ENCODE results near the gene ZBED4. TPM values are rescaled to one million over a fixed set of nuclear protein-coding genes. Genes with fewer than 3 reads are reported as not detected.

ZBED4 gene
- total and polyA plus RNA-seq, 4 donors: 2.1 to 10.3 (median 4.8) TPM

DNA sequence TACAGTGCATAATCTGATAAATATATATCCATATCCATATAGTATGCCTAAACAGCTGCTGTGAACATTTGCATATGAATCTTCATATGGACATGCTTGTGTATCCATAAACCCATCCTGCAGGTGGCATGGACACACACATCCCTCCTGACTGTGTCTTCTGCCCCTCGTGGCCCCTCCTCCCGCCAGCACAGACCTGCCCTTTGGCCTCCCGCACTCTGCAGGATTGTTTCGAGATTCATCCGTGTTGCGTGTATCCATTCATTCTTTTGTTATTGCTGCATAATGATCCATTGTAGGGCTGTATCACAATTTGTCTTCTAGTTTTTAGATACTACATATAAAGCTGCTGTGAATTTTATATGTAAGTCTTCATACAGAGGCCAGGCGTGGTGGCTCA lies 24.0 kb downstream of the ZBED4 start:
- DNase-seq (ENCODE audit: low spot score): no peak
- H3K36me3 ChIP-seq (ENCODE audit: control insufficient read depth in 4 of 4, insufficient read depth in 3 of 4, low read depth in 1 of 4, low read length in 3 of 4): no peaks in the 10 kb centered on the region

GRCh38 chr22:49878206-49878605 lies 24.6 kb downstream of the ZBED4 start:
- WGBS: 98% methylated on average over 8 of the region's 8 CpGs
- Histone ChIP-seq H3K27me3 (ENCODE audit: control insufficient read depth in 4 of 4, insufficient read depth in 4 of 4, low read length in 3 of 4) (no peaks in the 10 kb centered on the region), H3K27ac (ENCODE audit: low read depth in 1 of 2, low read length in 2 of 2) (no peak overlapping the region), H3K4me3 (ENCODE audit: low read depth in 1 of 3, low read length in 3 of 3) (no peak overlapping the region), H3K4me1 (ENCODE audit: control insufficient read depth in 4 of 4, insufficient read depth in 4 of 4, low read length in 3 of 4) (peaks cover 0 to 3% (median 0%) of the 10 kb centered on the region in 4 donors), H3K36me3 (ENCODE audit: control insufficient read depth in 4 of 4, insufficient read depth in 3 of 4, low read depth in 1 of 4, low read length in 3 of 4) (no peaks in the 10 kb centered on the region), H3K9me3 (ENCODE audit: control insufficient read depth in 4 of 4, low read length in 3 of 4) (peaks cover 0 to 3% (median 0%) of the 10 kb centered on the region in 4 donors), H3K9ac (ENCODE audit: low read depth in 1 of 2, low read length in 2 of 2) (no peak overlapping the region)
- no peak for DNase-seq (ENCODE audit: low spot score)
- no peak for TF ChIP-seq NR2F2 (IDR thresholded peaks at IDR 0.05)
- TF ChIP-seq, protein P1, sequence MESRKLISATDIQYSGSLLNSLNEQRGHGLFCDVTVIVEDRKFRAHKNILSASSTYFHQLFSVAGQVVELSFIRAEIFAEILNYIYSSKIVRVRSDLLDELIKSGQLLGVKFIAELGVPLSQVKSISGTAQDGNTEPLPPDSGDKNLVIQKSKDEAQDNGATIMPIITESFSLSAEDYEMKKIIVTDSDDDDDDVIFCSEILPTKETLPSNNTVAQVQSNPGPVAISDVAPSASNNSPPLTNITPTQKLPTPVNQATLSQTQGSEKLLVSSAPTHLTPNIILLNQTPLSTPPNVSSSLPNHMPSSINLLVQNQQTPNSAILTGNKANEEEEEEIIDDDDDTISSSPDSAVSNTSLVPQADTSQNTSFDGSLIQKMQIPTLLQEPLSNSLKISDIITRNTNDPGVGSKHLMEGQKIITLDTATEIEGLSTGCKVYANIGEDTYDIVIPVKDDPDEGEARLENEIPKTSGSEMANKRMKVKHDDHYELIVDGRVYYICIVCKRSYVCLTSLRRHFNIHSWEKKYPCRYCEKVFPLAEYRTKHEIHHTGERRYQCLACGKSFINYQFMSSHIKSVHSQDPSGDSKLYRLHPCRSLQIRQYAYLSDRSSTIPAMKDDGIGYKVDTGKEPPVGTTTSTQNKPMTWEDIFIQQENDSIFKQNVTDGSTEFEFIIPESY (IDR thresholded peaks at IDR 0.05): no peak
- TF ChIP-seq RXRA (IDR thresholded peaks at IDR 0.05): no peak
- TF ChIP-seq RAD21 (IDR thresholded peaks at IDR 0.05): no peak
- TF ChIP-seq YY1 (IDR thresholded peaks at IDR 0.05): no peak
- no peak for TF ChIP-seq SP1 (IDR thresholded peaks at IDR 0.05)
- no peak for TF ChIP-seq HNF4G (IDR thresholded peaks at IDR 0.05)
- TF ChIP-seq, protein P2, sequence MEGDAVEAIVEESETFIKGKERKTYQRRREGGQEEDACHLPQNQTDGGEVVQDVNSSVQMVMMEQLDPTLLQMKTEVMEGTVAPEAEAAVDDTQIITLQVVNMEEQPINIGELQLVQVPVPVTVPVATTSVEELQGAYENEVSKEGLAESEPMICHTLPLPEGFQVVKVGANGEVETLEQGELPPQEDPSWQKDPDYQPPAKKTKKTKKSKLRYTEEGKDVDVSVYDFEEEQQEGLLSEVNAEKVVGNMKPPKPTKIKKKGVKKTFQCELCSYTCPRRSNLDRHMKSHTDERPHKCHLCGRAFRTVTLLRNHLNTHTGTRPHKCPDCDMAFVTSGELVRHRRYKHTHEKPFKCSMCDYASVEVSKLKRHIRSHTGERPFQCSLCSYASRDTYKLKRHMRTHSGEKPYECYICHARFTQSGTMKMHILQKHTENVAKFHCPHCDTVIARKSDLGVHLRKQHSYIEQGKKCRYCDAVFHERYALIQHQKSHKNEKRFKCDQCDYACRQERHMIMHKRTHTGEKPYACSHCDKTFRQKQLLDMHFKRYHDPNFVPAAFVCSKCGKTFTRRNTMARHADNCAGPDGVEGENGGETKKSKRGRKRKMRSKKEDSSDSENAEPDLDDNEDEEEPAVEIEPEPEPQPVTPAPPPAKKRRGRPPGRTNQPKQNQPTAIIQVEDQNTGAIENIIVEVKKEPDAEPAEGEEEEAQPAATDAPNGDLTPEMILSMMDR (IDR thresholded peaks at IDR 0.05; ENCODE audit: low read depth, low read length, missing input control): no peak
- TF ChIP-seq EGR1 (IDR thresholded peaks at IDR 0.05; ENCODE audit: low read depth in 2 of 2): no peak
- no peak for TF ChIP-seq JUND (IDR thresholded peaks at IDR 0.05)
- TF ChIP-seq FOXA2 (IDR thresholded peaks at IDR 0.05): no peak
- no peak for TF ChIP-seq GABPA (IDR thresholded peaks at IDR 0.05 in 1 of 2, conservative IDR thresholded peaks at IDR 0.05 in 1 of 2)

More for the DNA sequence above, 24.0 kb downstream of the ZBED4 start:
- TF ChIP-seq, protein P1 (IDR thresholded peaks at IDR 0.05): no peak
- TF ChIP-seq GABPA (IDR thresholded peaks at IDR 0.05 in 1 of 2, conservative IDR thresholded peaks at IDR 0.05 in 1 of 2) (no peak), HNF4G (IDR thresholded peaks at IDR 0.05) (no peak), FOXA2 (IDR thresholded peaks at IDR 0.05) (no peak), HNF4A (conservative IDR thresholded peaks at IDR 0.05) (no peak), JUND (IDR thresholded peaks at IDR 0.05) (no peak), NR2F2 (IDR thresholded peaks at IDR 0.05) (no peak), FOXA1 (IDR thresholded peaks at IDR 0.05) (no peak), SP1 (IDR thresholded peaks at IDR 0.05) (no peak)
- TF ChIP-seq, protein P3, sequence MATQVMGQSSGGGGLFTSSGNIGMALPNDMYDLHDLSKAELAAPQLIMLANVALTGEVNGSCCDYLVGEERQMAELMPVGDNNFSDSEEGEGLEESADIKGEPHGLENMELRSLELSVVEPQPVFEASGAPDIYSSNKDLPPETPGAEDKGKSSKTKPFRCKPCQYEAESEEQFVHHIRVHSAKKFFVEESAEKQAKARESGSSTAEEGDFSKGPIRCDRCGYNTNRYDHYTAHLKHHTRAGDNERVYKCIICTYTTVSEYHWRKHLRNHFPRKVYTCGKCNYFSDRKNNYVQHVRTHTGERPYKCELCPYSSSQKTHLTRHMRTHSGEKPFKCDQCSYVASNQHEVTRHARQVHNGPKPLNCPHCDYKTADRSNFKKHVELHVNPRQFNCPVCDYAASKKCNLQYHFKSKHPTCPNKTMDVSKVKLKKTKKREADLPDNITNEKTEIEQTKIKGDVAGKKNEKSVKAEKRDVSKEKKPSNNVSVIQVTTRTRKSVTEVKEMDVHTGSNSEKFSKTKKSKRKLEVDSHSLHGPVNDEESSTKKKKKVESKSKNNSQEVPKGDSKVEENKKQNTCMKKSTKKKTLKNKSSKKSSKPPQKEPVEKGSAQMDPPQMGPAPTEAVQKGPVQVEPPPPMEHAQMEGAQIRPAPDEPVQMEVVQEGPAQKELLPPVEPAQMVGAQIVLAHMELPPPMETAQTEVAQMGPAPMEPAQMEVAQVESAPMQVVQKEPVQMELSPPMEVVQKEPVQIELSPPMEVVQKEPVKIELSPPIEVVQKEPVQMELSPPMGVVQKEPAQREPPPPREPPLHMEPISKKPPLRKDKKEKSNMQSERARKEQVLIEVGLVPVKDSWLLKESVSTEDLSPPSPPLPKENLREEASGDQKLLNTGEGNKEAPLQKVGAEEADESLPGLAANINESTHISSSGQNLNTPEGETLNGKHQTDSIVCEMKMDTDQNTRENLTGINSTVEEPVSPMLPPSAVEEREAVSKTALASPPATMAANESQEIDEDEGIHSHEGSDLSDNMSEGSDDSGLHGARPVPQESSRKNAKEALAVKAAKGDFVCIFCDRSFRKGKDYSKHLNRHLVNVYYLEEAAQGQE (IDR thresholded peaks at IDR 0.05): no peak
- TF ChIP-seq, protein P2 (IDR thresholded peaks at IDR 0.05; ENCODE audit: low read depth, low read length, missing input control): no peak
- H3K9me3 ChIP-seq (ENCODE audit: control insufficient read depth in 4 of 4, low read length in 3 of 4): peaks cover 0 to 3% (median 0%) of the 10 kb centered on the region in 4 donors
- WGBS: 97% methylated on average over 7 of the region's 7 CpGs
- H3K4me3 ChIP-seq (ENCODE audit: low read depth in 1 of 3, low read length in 3 of 3): no peak overlapping the region
- no peak overlapping the region for H3K9ac ChIP-seq (ENCODE audit: low read depth in 1 of 2, low read length in 2 of 2)
- no peaks in the 10 kb centered on the region for H3K27me3 ChIP-seq (ENCODE audit: control insufficient read depth in 4 of 4, insufficient read depth in 4 of 4, low read length in 3 of 4)
- no peak overlapping the region for H3K27ac ChIP-seq (ENCODE audit: low read depth in 1 of 2, low read length in 2 of 2)
- H3K4me1 ChIP-seq (ENCODE audit: control insufficient read depth in 4 of 4, insufficient read depth in 4 of 4, low read length in 3 of 4): peaks cover 0 to 3% (median 0%) of the 10 kb centered on the region in 4 donors
